Body of pancreas (tissue), 4 donors: ENCODE results near the gene TACC2. TPM values are rescaled to one million over a fixed set of nuclear protein-coding genes. Genes with fewer than 3 reads are reported as not detected.
A peak's percentile ranks its signal among the peaks of the same experiment; 100 is the strongest.

ENCODE experiments used
- ATAC-seq: fragments of 150-250 bp; one replicate; pipeline ENCODE4 v1.9.1; 2016
- DNase-seq, 4 donors: peaks; one replicate each; pipeline ENCODE4 v3.0.0-alpha.2; 2019
- H3K27ac ChIP-seq, 4 donors: fragments of 200-600 bp; sonication (generic); 1 replicate in 3 of 4; 2 replicates in 1 of 4; pipeline versions ENCODE4 v1.5.1 to v1.6.1; 2016 to 2019; ENCODE audit warnings: mild to moderate bottlenecking in 1 of 4, mixed read lengths in 1 of 4, moderate library complexity in 1 of 4
- H3K27me3 ChIP-seq, 2 donors: fragments of 200-600 bp; sonication (generic); one replicate each; pipeline ENCODE4 v1.6.0; 2016; ENCODE audit warnings: mild to moderate bottlenecking in 1 of 2
- H3K36me3 ChIP-seq, 2 donors: fragments of 200-600 bp; sonication (generic); replicated peaks in 1 of 2; 2 replicates each; pipeline ENCODE4 v1.5.1; 2016; ENCODE audit warnings: low read depth in 2 of 2; ENCODE audit not compliant: insufficient read depth in 1 of 2
- H3K4me1 ChIP-seq: fragments of 200-600 bp; sonication (generic); one replicate; pipeline ENCODE4 v1.6.0; 2016
- H3K4me3 ChIP-seq, 2 donors: fragments of 200-600 bp; sonication (generic); 1 replicate in 1 of 2; 2 replicates in 1 of 2; pipeline ENCODE4 v1.5.1; 2016 to 2019
- H3K9me3 ChIP-seq, 3 donors: fragments of 200-600 bp; sonication (generic); 1 replicate in 2 of 3; 2 replicates in 1 of 3; pipeline ENCODE4 v1.5.1; 2016
- POLR2A ChIP-seq, 3 donors: fragments of 450-650 bp; IDR thresholded peaks; one replicate each; pipeline ENCODE4 v1.6.1; 2016; ENCODE audit warnings: antibody characterized with exemption in 3 of 3, mild to moderate bottlenecking in 2 of 3
- WGBS, 2 donors: methylation state at CpG; one replicate each; pipeline ENCODE4 v1.1.5; 2017; 5-methylcytosine and 5-hydroxymethylcytosine counted together
- intact Hi-C: fragments of 100-400 bp; cut with DNase I; formaldehyde crosslinking; loops from one replicate; pipeline ENCODE4 v1.15.1; 2023
- total RNA-seq, 2 donors: library from RNA; depleted of rRNA; stranded (reverse); fragments of >200 nt; gene quantifications; one replicate each; pipeline ENCODE4 v1.1.0, GENCODE V29; 2016
- TF ChIP-seq, protein P1 (sequence below), 7 experiments: fragments of 450-650 bp in 4 of 7; fragments of 200-600 bp in 3 of 7; sonication (generic) in 3 of 7; IDR thresholded peaks; one replicate each; pipeline ENCODE4 v1.5.1; 2016 to 2019; ENCODE audit warnings: antibody characterized with exemption in 7 of 7

TACC2 gene
- total RNA-seq, 2 donors from 2014 or later: 29.0 to 38.7 TPM

DNA sequence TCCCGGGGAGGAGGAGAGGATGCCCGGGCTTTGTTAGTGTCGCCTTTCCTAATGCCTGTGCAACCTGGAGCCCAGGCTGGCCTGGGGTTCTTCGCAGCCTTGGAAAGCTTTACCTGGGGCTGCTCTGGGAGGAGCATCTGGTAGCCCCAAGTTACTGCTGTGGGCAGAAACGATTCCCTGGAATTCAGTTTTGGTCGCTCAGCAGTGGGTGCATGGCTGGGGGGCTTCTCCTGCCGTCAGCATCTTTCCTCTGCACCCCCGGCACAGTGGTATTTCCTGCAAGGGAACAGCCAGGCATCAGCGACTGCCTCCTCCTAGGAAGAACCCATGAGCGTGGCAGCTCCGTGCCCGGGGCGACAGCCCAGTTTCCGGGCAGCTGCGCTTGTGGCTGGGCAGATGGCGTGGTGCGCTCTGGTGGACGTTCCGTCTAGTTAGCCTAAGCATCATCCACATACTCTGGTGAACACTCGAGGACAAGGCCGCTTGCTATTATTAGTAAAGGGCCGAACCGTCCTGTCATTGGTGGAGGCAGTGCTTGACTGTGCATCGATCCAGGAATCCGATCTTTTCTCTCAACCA is 175.1 kb downstream of the TACC2 start:
- Histone ChIP-seq H3K36me3 (no peaks in the 10 kb centered on the region), H3K4me1 (peaks cover 21% of the 10 kb centered on the region), H3K4me3 (no peak overlapping the region), H3K27ac (no peak overlapping the region), H3K9me3 (no peaks in the 10 kb centered on the region), H3K27me3 (no peaks in the 10 kb centered on the region)
- intact Hi-C loops: no loop called here
- peak; percentile 16 for ATAC-seq
- DNase-seq: peak in 3 of 4 donors; percentile 43 to 47 (median 45)
- peak in 2 of 3 donors; percentile 17 to 33 for TF ChIP-seq POLR2A (IDR thresholded peaks at IDR 0.05)
- TF ChIP-seq, protein P1, sequence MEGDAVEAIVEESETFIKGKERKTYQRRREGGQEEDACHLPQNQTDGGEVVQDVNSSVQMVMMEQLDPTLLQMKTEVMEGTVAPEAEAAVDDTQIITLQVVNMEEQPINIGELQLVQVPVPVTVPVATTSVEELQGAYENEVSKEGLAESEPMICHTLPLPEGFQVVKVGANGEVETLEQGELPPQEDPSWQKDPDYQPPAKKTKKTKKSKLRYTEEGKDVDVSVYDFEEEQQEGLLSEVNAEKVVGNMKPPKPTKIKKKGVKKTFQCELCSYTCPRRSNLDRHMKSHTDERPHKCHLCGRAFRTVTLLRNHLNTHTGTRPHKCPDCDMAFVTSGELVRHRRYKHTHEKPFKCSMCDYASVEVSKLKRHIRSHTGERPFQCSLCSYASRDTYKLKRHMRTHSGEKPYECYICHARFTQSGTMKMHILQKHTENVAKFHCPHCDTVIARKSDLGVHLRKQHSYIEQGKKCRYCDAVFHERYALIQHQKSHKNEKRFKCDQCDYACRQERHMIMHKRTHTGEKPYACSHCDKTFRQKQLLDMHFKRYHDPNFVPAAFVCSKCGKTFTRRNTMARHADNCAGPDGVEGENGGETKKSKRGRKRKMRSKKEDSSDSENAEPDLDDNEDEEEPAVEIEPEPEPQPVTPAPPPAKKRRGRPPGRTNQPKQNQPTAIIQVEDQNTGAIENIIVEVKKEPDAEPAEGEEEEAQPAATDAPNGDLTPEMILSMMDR (IDR thresholded peaks at IDR 0.05): no peak
- 52 to 79% methylated on average over 7 to 25 of the region's 25 CpGs for WGBS, 2 donors

DNA sequence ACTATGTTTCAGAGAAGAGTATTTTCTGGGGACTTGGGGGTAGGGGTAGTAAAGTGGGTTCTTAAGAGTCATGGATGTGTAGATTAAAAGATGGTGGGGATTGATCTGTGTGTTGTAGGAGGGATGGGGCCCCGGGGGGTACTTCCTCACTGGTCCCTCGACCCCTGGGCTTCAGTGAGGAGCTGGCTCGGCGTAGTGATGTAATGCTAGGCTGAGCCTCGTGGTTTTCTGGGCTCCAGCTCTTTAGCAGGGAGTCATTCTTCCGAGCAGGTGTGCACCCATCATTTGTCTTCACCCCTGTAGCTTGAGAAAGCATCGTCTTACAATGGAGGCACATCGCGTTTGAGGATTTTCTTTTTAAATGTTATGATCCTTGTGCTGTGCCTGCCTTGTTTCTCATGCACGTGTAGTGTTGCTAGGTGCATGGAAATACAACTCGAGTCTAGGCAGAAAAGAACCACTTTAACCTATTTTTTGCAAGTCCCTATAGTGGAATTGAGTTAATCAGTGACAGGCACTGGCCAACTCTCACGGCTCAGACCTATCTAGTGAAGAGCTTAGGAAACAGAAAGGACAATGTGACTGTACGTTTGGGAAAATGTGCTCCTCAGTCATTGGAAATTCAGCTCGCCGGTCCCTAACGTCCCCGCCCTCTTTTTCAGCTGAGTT is 176.0 kb downstream of the TACC2 start:
- intact Hi-C loops: no loop called here
- H3K27me3 ChIP-seq: no peaks in the 10 kb centered on the region
- DNase-seq (peak; percentile 41 to 72 (median 55)), ATAC-seq (peak; percentile 71)
- H3K4me3 ChIP-seq: no peak overlapping the region
- no peaks in the 10 kb centered on the region for H3K36me3 ChIP-seq
- WGBS, 2 donors: 23 to 29% methylated on average over 17 of the region's 17 CpGs
- TF ChIP-seq, protein P1 (IDR thresholded peaks at IDR 0.05): no peak
- no peak for TF ChIP-seq POLR2A (IDR thresholded peaks at IDR 0.05)
- peaks cover 21% of the 10 kb centered on the region for H3K4me1 ChIP-seq
- no peaks in the 10 kb centered on the region for H3K9me3 ChIP-seq
- H3K27ac ChIP-seq: peak overlapping the region in 1 of 4 donors; percentile 14

DNA sequence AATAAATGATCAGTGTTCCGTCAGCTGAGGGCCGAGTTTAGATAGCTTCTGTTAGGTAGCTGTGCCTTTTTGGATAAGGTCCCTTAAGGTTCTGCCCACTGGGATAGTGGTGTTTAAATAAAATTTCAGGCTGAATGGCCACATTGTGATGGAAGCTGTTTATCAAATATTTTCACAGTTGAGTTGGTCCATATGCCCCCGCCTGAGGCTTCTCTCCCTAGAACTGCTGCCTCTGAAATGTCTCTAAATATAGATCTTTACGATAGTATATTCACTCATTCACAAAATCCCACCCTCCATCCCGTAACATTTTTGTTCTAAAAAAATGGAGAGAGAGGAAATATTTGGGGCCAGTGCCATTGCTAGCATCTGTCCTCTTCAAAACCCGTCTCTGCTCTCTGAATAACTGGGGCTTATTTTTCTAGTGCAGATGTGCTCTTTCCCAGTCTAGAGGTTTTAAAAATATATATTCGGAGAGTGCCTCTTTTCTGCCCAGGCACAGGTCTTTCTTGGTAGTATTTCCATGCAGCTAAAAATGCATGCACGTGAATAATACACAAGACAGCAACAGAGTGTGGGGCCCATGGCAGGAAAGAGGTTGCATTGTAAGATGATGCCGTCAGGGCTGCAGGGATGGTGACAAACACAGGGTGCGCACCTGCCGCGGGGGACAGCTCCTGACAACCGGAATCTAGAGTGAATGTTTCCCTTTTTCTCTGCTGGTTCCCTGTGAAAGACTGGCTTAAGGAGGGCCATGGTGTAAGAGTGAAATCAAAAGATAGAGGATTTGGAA is 176.7 kb downstream of the TACC2 start:
- ATAC-seq (no peak), DNase-seq (no peak)
- Histone ChIP-seq H3K36me3 (no peaks in the 10 kb centered on the region), H3K4me1 (peaks cover 21% of the 10 kb centered on the region), H3K4me3 (no peak overlapping the region), H3K9me3 (no peaks in the 10 kb centered on the region), H3K27ac (peak overlapping the region in 1 of 4 donors; percentile 14), H3K27me3 (no peaks in the 10 kb centered on the region)
- intact Hi-C loops: no loop called here
- TF ChIP-seq POLR2A (IDR thresholded peaks at IDR 0.05): no peak
- TF ChIP-seq, protein P1 (IDR thresholded peaks at IDR 0.05): no peak
- 34 to 40% methylated on average over 13 of the region's 13 CpGs for WGBS, 2 donors

DNA sequence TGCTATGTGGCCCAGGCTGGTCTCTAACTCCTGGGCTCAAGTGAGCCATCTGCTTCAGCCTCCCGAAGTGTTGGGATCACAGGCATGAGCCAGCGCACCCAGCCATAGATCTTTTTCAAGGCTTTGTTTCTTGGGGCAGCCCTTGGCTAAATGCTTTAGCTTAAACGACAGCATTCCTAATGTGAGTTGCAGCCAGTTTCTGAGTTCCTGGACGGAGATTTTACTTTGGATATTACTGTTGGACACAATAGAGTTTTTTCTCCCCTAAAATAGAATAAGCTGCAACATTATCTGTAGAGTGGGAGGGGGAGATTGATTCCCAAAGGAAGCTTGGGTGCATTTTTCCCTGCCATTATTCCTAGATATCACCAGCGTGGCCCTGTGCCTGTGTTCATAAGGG is 179.1 kb downstream of the TACC2 start:
- intact Hi-C loops: no loop called here
- no peak for TF ChIP-seq POLR2A (IDR thresholded peaks at IDR 0.05)
- TF ChIP-seq, protein P1 (IDR thresholded peaks at IDR 0.05): no peak
- no peak for ATAC-seq
- WGBS, 2 donors: 89 to 91% methylated on average over 5 of the region's 5 CpGs
- Histone ChIP-seq H3K27ac (no peak overlapping the region), H3K27me3 (no peaks in the 10 kb centered on the region), H3K9me3 (no peaks in the 10 kb centered on the region), H3K4me1 (peaks cover 21% of the 10 kb centered on the region), H3K4me3 (no peak overlapping the region), H3K36me3 (no peaks in the 10 kb centered on the region)
- DNase-seq: no peak
